NT2/D1 (cell line): Measurements from ENCODE around the gene ADAP2.
"Not testable (repeated sequence)": the region's sequence is repeated elsewhere in the genome, so short reads cannot be mapped to it uniquely, and the experiment has no call there.

ENCODE experiments used
- DNase-seq: peaks from one replicate; pipeline ENCODE4 v3.0.0-alpha.2; 2011; ENCODE audit warnings: low read depth, low spot score
- H3K27me3 ChIP-seq: 2 replicates; pipeline ENCODE4 v1.6.0; 2011; ENCODE audit warnings: mild to moderate bottlenecking; ENCODE audit not compliant: insufficient read length, insufficient read depth
- H3K36me3 ChIP-seq: 2 replicates; pipeline ENCODE4 v1.6.1; 2011; ENCODE audit warnings: mild to moderate bottlenecking, low read length, mixed read lengths; ENCODE audit not compliant: insufficient read depth, insufficient read length
- H3K4me1 ChIP-seq: 2 replicates; pipeline ENCODE4 v1.5.1; 2011; ENCODE audit not compliant: insufficient read depth, insufficient read length
- H3K4me3 ChIP-seq: 2 replicates; pipeline ENCODE4 v1.5.1; 2011; ENCODE audit warnings: low read depth; ENCODE audit not compliant: insufficient read length
- H3K9ac ChIP-seq: 2 replicates; pipeline ENCODE4 v1.6.0; 2011; ENCODE audit warnings: low read depth; ENCODE audit not compliant: insufficient read length
- H3K9me3 ChIP-seq: 2 replicates; pipeline ENCODE4 v1.5.1; 2011; ENCODE audit warnings: mild to moderate bottlenecking, low read length; ENCODE audit not compliant: insufficient read depth
- SUZ12 ChIP-seq: IDR thresholded peaks from 2 replicates; pipeline ENCODE4 v1.6.1; 2011; ENCODE audit not compliant: insufficient read length, insufficient read depth; ENCODE audit errors: extremely low read depth
- YY1 ChIP-seq: IDR thresholded peaks from 2 replicates; pipeline ENCODE4 v1.6.1; 2011; ENCODE audit not compliant: insufficient read length, insufficient read depth
- ZNF274 ChIP-seq: IDR thresholded peaks from 2 replicates; pipeline ENCODE4 v1.6.1; 2011; ENCODE audit warnings: mild to moderate bottlenecking, low read depth, low read length

The ADAP2 gene

GRCh38 chr17:30926516-30926915, 4.8 kb downstream of the ADAP2 start:
- Histone ChIP-seq H3K9ac (no peak overlapping the region), H3K27me3 (peaks cover 25% of the 10 kb centered on the region), H3K36me3 (no peaks in the 10 kb centered on the region), H3K4me3 (no peak overlapping the region), H3K9me3 (no peaks in the 10 kb centered on the region), H3K4me1 (no peaks in the 10 kb centered on the region)
- TF ChIP-seq ZNF274 (no peak), SUZ12 (no peak), YY1 (no peak)
- no peak for DNase-seq

- Histone ChIP-seq H3K9ac (no peak overlapping the region), H3K27me3 (peaks cover 12% of the 10 kb centered on the region), H3K4me3 (no peak overlapping the region), H3K4me1 (no peaks in the 10 kb centered on the region), H3K9me3 (no peaks in the 10 kb centered on the region), H3K36me3 (no peaks in the 10 kb centered on the region)
- no peak for DNase-seq
- TF ChIP-seq SUZ12 (no peak), ZNF274 (no peak), YY1 (no peak)
Observed at GRCh38 chr17:30927756-30928155, 6.0 kb downstream of the ADAP2 start.

- no peaks in the 10 kb centered on the region for H3K36me3 ChIP-seq
- H3K9ac ChIP-seq: no peak overlapping the region
- TF ChIP-seq ZNF274 (no peak), YY1 (no peak), SUZ12 (no peak)
- no peak for DNase-seq
- H3K27me3 ChIP-seq: peaks cover 4% of the 10 kb centered on the region
- no peaks in the 10 kb centered on the region for H3K4me1 ChIP-seq
- H3K9me3 ChIP-seq: no peaks in the 10 kb centered on the region
- no peak overlapping the region for H3K4me3 ChIP-seq
Observed at GRCh38 chr17:30928584-30928983, 6.8 kb downstream of the ADAP2 start.

- Histone ChIP-seq H3K4me3 (no peak overlapping the region), H3K9ac (no peak overlapping the region), H3K27me3 (no peaks in the 10 kb centered on the region), H3K9me3 (no peaks in the 10 kb centered on the region), H3K4me1 (no peaks in the 10 kb centered on the region), H3K36me3 (no peaks in the 10 kb centered on the region)
- no peak for DNase-seq
- no peak for TF ChIP-seq SUZ12
- no peak for TF ChIP-seq YY1
- no peak for TF ChIP-seq ZNF274
Observed at GRCh38 chr17:30929081-30929633, 7.4 kb downstream of the ADAP2 start.

- not testable (repeated sequence) for H3K4me3 ChIP-seq, H3K4me1 ChIP-seq, H3K36me3 ChIP-seq, DNase-seq, H3K27me3 ChIP-seq, H3K9ac ChIP-seq, H3K9me3 ChIP-seq
Observed at GRCh38 chr17:30929861-30930260, 8.1 kb downstream of the ADAP2 start.

GRCh38 chr17:30930495-30930894, 8.8 kb downstream of the ADAP2 start:
- Histone ChIP-seq H3K36me3 (no peaks in the 10 kb centered on the region), H3K27me3 (no peaks in the 10 kb centered on the region), H3K9ac (no peak overlapping the region), H3K9me3 (no peaks in the 10 kb centered on the region), H3K4me1 (no peaks in the 10 kb centered on the region), H3K4me3 (no peak overlapping the region)
- no peak for DNase-seq
- TF ChIP-seq ZNF274 (no peak), YY1 (no peak), SUZ12 (no peak)

- H3K9ac ChIP-seq, H3K27me3 ChIP-seq, H3K4me1 ChIP-seq, H3K4me3 ChIP-seq, H3K36me3 ChIP-seq, H3K9me3 ChIP-seq, DNase-seq: not testable (repeated sequence)
Observed at GRCh38 chr17:30931582-30931981, 9.8 kb downstream of the ADAP2 start.

GRCh38 chr17:30933966-30934365, 12.2 kb downstream of the ADAP2 start:
- no peaks in the 10 kb centered on the region for H3K4me1 ChIP-seq
- no peak overlapping the region for H3K9ac ChIP-seq
- H3K4me3 ChIP-seq: no peak overlapping the region
- H3K27me3 ChIP-seq: no peaks in the 10 kb centered on the region
- no peak for DNase-seq
- TF ChIP-seq ZNF274 (no peak), SUZ12 (no peak), YY1 (no peak)
- H3K9me3 ChIP-seq: no peaks in the 10 kb centered on the region
- H3K36me3 ChIP-seq: no peaks in the 10 kb centered on the region
